Measurements from ENCODE around the gene FBXO21.
"Not testable (repeated sequence)": the region's sequence is repeated elsewhere in the genome, so short reads cannot be mapped to it uniquely, and the experiment has no call there.

The FBXO21 gene

DNA sequence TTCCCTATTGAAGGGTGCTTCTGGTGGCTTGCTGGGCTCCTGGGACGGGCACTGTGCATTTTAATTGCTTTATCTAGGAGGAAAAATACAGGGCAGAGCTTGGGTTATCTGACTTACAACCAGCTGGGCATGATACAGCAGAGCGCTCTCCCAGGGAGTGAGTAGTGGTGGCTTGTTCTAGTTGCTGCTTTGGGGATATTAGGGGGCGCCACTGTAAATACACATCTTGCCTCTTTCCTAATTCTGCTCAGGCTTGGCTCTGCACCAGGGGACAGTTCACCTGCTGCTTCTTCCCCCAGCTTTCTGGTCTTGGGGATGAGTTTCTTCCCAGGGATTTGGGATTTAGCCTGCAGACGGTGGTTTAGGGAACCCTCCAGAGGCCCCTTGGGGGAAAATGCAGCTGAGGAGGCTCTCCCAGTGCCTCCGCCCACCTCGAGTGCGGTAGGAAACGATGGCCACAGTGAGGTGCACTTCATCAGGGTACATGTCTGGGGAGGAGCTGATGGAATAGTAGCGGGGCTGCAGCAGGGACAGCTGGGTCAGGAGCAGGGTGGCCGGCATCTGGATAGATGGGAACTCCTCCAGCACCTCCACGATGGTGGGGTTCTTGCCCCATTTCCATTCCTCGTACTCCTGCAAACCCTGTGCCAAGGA, 36.9 kb upstream of the FBXO21 start:
- no peak for DNase-seq (ENCODE audit: low read depth)
- TF ChIP-seq, protein P1, sequence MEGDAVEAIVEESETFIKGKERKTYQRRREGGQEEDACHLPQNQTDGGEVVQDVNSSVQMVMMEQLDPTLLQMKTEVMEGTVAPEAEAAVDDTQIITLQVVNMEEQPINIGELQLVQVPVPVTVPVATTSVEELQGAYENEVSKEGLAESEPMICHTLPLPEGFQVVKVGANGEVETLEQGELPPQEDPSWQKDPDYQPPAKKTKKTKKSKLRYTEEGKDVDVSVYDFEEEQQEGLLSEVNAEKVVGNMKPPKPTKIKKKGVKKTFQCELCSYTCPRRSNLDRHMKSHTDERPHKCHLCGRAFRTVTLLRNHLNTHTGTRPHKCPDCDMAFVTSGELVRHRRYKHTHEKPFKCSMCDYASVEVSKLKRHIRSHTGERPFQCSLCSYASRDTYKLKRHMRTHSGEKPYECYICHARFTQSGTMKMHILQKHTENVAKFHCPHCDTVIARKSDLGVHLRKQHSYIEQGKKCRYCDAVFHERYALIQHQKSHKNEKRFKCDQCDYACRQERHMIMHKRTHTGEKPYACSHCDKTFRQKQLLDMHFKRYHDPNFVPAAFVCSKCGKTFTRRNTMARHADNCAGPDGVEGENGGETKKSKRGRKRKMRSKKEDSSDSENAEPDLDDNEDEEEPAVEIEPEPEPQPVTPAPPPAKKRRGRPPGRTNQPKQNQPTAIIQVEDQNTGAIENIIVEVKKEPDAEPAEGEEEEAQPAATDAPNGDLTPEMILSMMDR (IDR thresholded peaks at IDR 0.05; ENCODE audit: low read length, missing control alignments) = no peak
- no peak overlapping the region for H3K4me3 ChIP-seq (replicated peaks; ENCODE audit: low read depth, low read length)

DNA sequence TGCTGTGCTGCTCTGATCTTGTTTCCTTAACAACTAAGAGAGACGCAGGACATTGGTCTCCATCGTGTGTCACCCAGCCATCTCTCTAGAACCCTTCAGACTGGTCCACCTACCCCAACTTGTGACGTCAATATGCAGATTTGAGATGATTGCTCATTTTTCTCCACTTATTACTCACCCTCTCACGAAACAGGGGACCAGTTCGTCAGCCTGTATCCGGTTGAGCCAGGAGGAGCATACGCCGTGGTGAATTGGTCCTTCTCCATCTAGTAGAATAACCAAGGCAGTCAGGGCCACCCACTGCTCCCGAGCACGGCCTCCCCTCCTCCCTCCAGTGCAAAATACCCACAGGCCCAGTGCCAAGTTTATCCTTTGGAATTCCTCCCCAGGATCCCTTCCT, 36.2 kb upstream of the FBXO21 start:
- no peak overlapping the region for H3K4me3 ChIP-seq (replicated peaks; ENCODE audit: low read depth, low read length)
- no peak for DNase-seq (ENCODE audit: low read depth)
- TF ChIP-seq, protein P1 (IDR thresholded peaks at IDR 0.05; ENCODE audit: low read length, missing control alignments) = no peak

DNA sequence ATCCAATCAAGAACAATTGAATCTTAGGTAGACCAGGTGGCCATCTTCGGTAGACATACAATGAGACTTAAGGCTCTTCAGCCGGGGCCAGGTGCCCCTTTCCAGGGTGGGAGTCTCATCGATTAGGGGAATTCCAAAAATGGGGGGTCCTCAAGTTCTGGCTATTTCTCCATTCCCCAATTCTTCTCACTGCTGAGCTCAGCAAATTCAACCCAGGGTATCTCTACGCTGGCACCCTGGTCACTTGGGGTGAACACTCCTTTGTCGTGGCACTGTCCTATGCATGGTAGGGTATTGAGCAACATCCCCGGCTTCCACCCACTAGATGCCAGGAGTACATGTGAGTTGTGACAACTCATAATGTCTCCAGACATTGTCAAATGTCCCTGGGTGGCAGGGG, 34.9 kb upstream of the FBXO21 start:
- H3K4me3 ChIP-seq (replicated peaks; ENCODE audit: low read depth, low read length) = no peak overlapping the region
- TF ChIP-seq, protein P1 (IDR thresholded peaks at IDR 0.05; ENCODE audit: low read length, missing control alignments) = no peak
- DNase-seq (ENCODE audit: low read depth) = no peak

DNA sequence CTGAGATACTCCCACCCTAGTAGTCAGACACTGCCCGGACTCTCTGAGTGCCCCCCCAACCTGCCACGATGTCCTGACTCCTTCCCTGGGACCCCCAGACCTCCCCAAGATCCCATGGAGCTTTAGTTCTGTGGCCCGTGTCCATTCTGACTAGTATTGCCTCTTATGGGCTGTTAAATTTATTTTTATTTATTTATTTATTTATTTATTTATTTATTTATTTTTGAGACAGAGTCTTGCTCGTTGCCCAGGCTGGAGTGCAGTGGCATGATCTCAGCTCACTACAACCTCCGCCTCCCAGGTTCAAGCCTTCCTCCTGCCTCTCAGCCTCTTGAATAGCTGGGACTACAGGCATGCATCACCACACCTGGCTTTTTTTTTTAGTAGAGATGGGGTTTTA, 30.7 kb upstream of the FBXO21 start:
- not testable (repeated sequence) for H3K4me3 ChIP-seq (replicated peaks; ENCODE audit: low read depth, low read length); DNase-seq (ENCODE audit: low read depth)

DNA sequence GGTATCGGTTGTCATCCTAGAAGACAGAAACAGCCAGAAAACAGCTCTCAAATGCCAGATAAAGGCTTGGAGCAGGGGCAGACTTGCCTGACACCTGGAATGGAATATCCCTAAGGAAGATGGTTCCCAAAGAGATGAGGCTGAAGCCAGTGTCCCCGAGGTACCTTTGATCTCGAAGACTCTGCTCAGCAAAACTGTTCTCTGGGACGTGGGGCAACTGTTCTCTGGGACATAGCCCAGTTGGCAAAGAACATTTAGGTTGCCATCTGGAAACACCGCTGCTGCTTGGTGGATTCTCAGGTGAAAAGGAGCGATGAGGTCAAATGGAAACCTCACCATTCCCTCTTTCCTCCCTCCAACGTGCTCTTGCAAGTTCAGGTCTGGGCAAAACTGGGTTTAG, 27.9 kb upstream of the FBXO21 start:
- TF ChIP-seq, protein P1 (IDR thresholded peaks at IDR 0.05; ENCODE audit: low read length, missing control alignments) = no peak
- H3K4me3 ChIP-seq (replicated peaks; ENCODE audit: low read depth, low read length) = no peak overlapping the region
- DNase-seq (ENCODE audit: low read depth) = no peak

DNA sequence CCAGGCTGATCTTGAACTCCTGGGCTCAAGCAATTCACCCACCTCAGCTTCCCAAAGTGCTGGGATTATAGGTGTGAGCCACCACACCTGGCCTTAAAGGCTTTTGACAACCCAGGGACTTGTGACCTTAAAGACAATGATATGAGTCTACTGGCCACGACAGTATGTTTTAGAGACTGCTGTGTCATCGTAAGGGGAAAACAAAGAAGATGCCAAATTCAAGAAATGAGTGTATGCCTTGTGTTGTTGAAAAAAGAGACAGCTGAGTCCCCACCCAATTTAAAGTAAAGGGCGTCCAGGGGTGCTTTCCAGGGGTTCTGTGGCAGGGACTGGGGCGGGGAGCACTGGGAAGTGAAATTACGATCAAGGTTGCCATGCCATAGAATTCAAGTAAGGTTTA, 26.4 kb upstream of the FBXO21 start:
- H3K4me3 ChIP-seq (replicated peaks; ENCODE audit: low read depth, low read length) = no peak overlapping the region
- DNase-seq (ENCODE audit: low read depth) = no peak
- TF ChIP-seq, protein P1 (IDR thresholded peaks at IDR 0.05; ENCODE audit: low read length, missing control alignments) = no peak

DNA sequence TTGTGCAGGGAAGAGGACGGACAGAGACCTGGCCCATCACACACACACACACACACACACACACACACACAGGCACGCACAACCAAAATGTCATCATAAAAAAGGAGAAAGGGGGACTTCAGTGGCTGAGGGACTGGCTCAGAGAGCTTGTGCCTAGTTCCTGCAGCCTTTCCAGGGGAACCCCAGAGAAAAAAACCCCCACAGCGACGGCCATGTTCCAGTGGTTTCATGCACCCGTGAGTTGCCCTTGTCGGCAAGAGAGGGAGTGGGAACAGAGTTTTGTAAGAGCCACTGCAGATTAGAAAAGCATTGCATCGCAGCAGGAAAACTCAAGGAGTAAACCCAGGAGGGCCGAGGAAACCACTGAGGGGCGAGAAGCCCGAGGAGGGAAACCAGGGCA, 24.5 kb upstream of the FBXO21 start:
- TF ChIP-seq, protein P1 (IDR thresholded peaks at IDR 0.05; ENCODE audit: low read length, missing control alignments) = no peak
- H3K4me3 ChIP-seq (replicated peaks; ENCODE audit: low read depth, low read length) = no peak overlapping the region
- DNase-seq (ENCODE audit: low read depth) = no peak
